GM12878 (cell line): ENCODE data around the gene AADACL2.
"Not testable (repeated sequence)": the region's sequence is repeated elsewhere in the genome, so short reads cannot be mapped to it uniquely, and the experiment has no call there.

Experiments
- SIN3A ChIP-seq: IDR thresholded peaks from 2 replicates; pipeline ENCODE4 v1.6.1; 2012; ENCODE audit warnings: low read depth, low read length, improper control_type of control experiment
- TAF1 ChIP-seq: IDR thresholded peaks from 2 replicates; pipeline ENCODE4 v1.6.1; 2011; ENCODE audit warnings: mild to moderate bottlenecking, low read depth, low read length, borderline replicate concordance

DNA sequence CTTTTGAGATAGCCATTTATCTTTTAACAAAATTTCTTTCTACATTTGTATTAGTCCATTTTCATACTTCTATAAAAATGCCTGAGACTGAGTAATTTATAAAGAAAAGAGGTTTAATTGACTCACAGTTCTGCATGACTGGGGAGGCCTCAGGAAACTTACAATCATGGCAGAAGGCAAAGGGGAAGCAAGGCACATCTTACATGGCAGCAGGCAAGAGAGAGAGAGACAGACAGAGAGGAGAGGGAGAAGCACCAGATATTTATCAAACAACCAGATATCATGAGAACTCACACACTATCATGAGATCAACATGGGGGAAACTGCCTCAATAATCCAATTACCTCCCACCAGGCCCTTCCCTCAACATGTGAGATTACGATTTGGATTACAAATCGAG is 57.0 kb downstream of the AADACL2 start:
- TF ChIP-seq SIN3A, TAF1: not testable (repeated sequence)
